HFF-Myc (cell line): ENCODE data around the gene MIGA1.
"Not testable (repeated sequence)": the region's sequence is repeated elsewhere in the genome, so short reads cannot be mapped to it uniquely, and the experiment has no call there.

ENCODE experiments used
- DNase-seq: peaks from one replicate; pipeline ENCODE4 v3.0.0-alpha.2; 2011; ENCODE audit warnings: low read depth; ENCODE audit errors: extremely low read depth
- H3K4me3 ChIP-seq: replicated peaks from 2 replicates; pipeline ENCODE4 v1.5.1; 2011; ENCODE audit warnings: low read depth, mild to moderate bottlenecking, control low read depth, low read length
- CTCF ChIP-seq: IDR thresholded peaks from 2 replicates; pipeline ENCODE4 v1.5.1; 2012; ENCODE audit warnings: mild to moderate bottlenecking, low read depth, low read length, control low read depth; ENCODE audit errors: missing control alignments

Gene MIGA1

GRCh38 chr1:77776007-77776700 is 3.3 kb upstream of the MIGA1 start:
- TF ChIP-seq CTCF, result no peak
- no peak for DNase-seq
- H3K4me3 ChIP-seq, result no peak overlapping the region

DNA sequence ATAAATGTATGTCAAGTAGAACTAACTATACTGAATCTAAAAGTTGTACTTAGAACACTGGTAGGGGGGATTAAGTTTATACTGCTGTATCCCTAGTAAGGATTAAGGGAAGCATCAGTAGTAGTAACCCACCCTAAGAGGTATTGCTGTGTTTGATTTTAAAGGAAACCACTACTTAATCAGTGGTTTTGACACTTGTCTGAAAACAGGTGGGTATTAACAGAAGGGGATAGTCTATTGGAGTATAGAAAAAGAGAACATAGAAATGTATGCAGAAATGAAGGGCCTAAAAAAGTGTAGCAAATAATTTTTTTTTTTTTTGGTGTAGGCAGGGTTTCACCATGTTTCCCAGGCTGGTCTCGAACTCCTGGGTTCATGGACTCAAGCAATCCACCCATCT is 2.2 kb downstream of the MIGA1 start:
- TF ChIP-seq CTCF, result no peak

DNA sequence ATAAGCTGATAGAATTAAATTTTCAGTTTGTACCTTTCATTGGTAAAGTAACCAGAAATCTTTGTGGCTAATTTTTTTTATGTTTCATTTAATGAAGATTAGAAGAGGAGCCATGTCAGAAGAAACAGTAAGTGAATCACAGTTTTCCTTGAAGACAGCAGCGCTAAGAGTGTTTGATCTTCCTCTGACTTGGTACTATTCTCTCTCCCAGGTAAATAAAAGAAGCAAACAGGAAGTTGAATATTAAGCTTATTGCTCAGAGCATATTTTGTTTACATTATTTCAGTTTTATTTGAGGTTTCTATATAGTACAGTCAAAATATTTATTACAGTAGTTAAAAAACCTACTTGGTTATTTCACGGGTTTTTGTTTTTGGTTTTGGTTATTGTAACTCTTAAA is 3.7 kb downstream of the MIGA1 start:
- no peak for DNase-seq
- no peak overlapping the region for H3K4me3 ChIP-seq
- TF ChIP-seq CTCF, result no peak

More for the DNA sequence above, 2.2 kb downstream of the MIGA1 start:
- H3K4me3 ChIP-seq, result no peak overlapping the region
- no peak for DNase-seq

DNA sequence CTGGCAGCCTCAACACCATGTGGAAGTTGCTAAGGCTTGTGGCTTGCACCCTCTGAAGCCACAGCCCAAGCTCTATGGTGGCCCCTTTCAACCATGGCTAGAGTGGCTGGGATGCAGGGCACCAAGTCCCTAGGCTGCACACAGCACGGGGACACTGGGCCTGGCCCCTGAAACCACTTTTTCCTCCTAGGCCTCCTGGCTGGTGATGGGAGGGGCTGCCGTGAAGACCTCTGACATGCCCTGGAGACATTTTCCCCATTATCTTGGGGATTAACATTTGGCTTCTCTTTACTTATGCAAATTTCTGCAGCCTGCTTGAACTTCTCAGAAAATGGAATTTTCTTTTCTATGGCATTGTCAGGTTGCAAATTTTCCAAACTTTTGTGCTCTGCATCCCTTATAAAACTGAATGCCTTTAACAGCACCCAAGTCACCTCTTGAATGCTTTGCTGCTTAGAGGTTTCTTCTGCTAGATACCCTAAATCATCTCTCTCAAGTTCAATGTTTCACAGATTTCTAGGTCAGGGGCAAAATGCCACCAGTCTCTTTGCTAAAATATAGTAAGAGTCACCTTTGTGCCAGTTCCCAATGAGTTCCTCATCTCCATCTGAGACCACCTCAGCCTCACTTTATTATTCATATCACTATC is 6.8 kb downstream of the MIGA1 start:
- DNase-seq, H3K4me3 ChIP-seq: not testable (repeated sequence)

DNA sequence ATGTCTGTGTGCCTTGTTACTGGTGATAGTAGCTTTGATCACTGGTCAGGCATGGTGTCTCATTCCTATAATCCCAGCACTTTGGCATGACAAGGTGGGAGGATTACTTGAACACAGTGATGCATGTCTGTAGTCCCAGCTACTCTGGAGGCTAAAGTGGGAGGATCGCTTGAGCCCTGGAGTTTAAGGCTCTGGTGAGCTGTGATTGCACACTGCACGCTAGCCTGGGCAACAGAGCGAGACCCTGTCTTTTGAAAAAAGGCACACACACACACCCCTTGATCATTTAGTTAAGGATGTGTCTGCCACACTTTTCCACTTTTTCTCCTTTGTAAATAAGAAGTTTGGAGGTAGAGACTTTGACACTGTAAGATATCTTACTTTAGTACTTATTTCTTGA is 15.1 kb downstream of the MIGA1 start:
- no peak for TF ChIP-seq CTCF
- no peak for DNase-seq

DNA sequence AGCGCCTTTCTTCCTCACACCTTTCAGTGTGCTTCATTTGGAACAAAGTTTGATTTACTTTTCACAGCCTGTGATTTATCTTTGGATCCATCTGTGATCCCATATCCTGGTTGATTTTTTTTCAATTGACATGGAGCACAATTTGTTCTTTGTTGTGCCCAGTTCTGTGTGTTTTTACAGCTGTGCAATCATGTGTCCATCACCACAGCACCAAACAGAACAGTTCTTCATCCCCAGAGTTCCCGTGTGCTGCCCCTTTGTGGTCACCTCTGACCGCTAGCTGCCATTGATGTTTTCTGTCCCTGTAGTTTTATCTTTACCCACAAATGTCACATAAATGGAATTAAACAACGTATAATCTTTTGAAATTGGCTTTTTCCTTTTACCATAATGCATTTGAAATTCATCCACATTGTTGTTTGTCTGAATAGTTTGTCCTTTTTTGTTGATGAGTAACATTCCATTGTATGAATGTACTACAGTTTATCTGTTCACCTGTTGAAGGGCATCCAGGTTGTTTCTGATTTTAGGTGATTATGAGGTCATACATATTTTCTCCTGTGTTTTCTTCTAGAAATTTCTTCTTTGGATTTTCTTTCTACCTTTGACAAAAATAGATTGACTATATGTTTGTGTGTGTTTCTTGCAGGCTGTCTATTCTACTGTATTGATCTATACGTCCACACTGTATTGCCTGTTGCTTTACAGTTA is 17.4 kb downstream of the MIGA1 start:
- TF ChIP-seq CTCF, result no peak
- DNase-seq, result no peak
- H3K4me3 ChIP-seq, result no peak overlapping the region

More for the DNA sequence above, 15.1 kb downstream of the MIGA1 start:
- no peak overlapping the region for H3K4me3 ChIP-seq

GRCh38 chr1:77797991-77798390 is 18.5 kb downstream of the MIGA1 start:
- TF ChIP-seq CTCF, result no peak
- H3K4me3 ChIP-seq, result no peak overlapping the region
- DNase-seq, result no peak
